Measurements from ENCODE around the gene ADAMTS8. TPM values are rescaled to one million over a fixed set of nuclear protein-coding genes. Genes with fewer than 3 reads are reported as not detected.

Gene ADAMTS8
- total and polyA plus RNA-seq, 9 of the 15 experiments (the other 6 are each of a cell fraction or from before 2014, with no cell fraction given): not detected

DNA sequence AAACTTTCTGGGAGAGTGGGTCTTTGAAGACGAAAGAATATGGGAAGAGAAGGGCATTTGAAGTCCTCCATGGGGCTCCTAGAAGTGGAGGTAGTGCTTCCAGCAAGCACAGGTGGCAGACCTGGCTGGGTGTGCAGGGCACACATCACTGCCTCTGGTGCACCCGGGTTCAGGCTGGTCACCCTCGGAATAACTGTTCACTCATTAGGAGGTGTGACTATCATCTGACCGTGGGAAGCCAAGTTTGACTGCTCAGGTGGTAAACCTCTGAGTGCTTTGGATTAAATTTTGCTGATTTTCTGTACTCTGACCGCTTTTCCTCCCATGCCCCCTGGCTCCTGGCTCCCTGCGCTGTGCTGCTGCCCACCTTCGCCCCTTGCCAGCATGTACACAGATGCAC, 31.1 kb upstream of the ADAMTS8 start:
- no peak for TF ChIP-seq ZNF354B (CRISPR knock-in tag; IDR thresholded peaks at IDR 0.05)
- TF ChIP-seq BDP1 (IDR thresholded peaks at IDR 0.05; ENCODE audit: insufficient read depth, insufficient read length): no peak
- no peak for TF ChIP-seq FOXK2 (conservative IDR thresholded peaks at IDR 0.05 in 1 of 2, IDR thresholded peaks at IDR 0.05 in 1 of 2; ENCODE audit: low read depth in 2 of 2)
- TF ChIP-seq CHD2 (IDR thresholded peaks at IDR 0.05; ENCODE audit: low read depth, low read length): no peak
- TF ChIP-seq ZFP1 (CRISPR knock-in tag; IDR thresholded peaks at IDR 0.05): no peak
- TF ChIP-seq RBM39 (optimal IDR thresholded peaks at IDR 0.05; ENCODE audit: low read depth, low read length): no peak
- TF ChIP-seq, protein P1, sequence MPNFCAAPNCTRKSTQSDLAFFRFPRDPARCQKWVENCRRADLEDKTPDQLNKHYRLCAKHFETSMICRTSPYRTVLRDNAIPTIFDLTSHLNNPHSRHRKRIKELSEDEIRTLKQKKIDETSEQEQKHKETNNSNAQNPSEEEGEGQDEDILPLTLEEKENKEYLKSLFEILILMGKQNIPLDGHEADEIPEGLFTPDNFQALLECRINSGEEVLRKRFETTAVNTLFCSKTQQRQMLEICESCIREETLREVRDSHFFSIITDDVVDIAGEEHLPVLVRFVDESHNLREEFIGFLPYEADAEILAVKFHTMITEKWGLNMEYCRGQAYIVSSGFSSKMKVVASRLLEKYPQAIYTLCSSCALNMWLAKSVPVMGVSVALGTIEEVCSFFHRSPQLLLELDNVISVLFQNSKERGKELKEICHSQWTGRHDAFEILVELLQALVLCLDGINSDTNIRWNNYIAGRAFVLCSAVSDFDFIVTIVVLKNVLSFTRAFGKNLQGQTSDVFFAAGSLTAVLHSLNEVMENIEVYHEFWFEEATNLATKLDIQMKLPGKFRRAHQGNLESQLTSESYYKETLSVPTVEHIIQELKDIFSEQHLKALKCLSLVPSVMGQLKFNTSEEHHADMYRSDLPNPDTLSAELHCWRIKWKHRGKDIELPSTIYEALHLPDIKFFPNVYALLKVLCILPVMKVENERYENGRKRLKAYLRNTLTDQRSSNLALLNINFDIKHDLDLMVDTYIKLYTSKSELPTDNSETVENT (CRISPR knock-in tag; IDR thresholded peaks at IDR 0.05): no peak
- TF ChIP-seq, protein P2, sequence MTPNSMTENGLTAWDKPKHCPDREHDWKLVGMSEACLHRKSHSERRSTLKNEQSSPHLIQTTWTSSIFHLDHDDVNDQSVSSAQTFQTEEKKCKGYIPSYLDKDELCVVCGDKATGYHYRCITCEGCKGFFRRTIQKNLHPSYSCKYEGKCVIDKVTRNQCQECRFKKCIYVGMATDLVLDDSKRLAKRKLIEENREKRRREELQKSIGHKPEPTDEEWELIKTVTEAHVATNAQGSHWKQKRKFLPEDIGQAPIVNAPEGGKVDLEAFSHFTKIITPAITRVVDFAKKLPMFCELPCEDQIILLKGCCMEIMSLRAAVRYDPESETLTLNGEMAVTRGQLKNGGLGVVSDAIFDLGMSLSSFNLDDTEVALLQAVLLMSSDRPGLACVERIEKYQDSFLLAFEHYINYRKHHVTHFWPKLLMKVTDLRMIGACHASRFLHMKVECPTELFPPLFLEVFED (CRISPR knock-in tag; conservative IDR thresholded peaks at IDR 0.05): no peak
- TF ChIP-seq CAMTA2 (CRISPR knock-in tag; conservative IDR thresholded peaks at IDR 0.05): no peak
- no peak for TF ChIP-seq RFX5 (IDR thresholded peaks at IDR 0.05; ENCODE audit: low read depth, low read length)
- TF ChIP-seq SAFB2 (IDR thresholded peaks at IDR 0.05; ENCODE audit: borderline replicate concordance, low read depth, low read length, severe bottlenecking): no peak
- TF ChIP-seq FOXA1 (IDR thresholded peaks at IDR 0.05; ENCODE audit: borderline replicate concordance): no peak
- TF ChIP-seq, protein P3, sequence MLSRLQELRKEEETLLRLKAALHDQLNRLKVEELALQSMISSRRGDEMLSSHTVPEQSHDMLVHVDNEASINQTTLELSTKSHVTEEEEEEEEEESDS (CRISPR knock-in tag; IDR thresholded peaks at IDR 0.05): no peak
- no peak for TF ChIP-seq NFYB (IDR thresholded peaks at IDR 0.05; ENCODE audit: extremely low read depth, insufficient read length)
- no peak for TF ChIP-seq HNRNPK (IDR thresholded peaks at IDR 0.05; ENCODE audit: low read depth, low read length, poor library complexity, severe bottlenecking)
- no peak for TF ChIP-seq POLR2AphosphoS5 (IDR thresholded peaks at IDR 0.05; ENCODE audit: control insufficient read depth, insufficient read depth, low read depth, low read length)
- TF ChIP-seq, protein P4, sequence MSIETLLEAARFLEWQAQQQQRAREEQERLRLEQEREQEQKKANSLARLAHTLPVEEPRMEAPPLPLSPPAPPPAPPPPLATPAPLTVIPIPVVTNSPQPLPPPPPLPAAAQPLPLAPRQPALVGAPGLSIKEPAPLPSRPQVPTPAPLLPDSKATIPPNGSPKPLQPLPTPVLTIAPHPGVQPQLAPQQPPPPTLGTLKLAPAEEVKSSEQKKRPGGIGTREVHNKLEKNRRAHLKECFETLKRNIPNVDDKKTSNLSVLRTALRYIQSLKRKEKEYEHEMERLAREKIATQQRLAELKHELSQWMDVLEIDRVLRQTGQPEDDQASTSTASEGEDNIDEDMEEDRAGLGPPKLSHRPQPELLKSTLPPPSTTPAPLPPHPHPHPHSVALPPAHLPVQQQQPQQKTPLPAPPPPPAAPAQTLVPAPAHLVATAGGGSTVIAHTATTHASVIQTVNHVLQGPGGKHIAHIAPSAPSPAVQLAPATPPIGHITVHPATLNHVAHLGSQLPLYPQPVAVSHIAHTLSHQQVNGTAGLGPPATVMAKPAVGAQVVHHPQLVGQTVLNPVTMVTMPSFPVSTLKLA (conservative IDR thresholded peaks at IDR 0.05): no peak
- TF ChIP-seq TSC22D4 (tag; IDR thresholded peaks at IDR 0.05): no peak
- TF ChIP-seq STAG1 (CRISPR knock-in tag; IDR thresholded peaks at IDR 0.05; ENCODE audit: borderline replicate concordance): no peak
- no TSS peak for BruUV-seq (replicated peaks)

More for the DNA sequence above, 31.1 kb upstream of the ADAMTS8 start:
- Histone ChIP-seq H3K27me3 (ENCODE audit: control insufficient read depth in 2 of 2, insufficient read depth in 2 of 2, low read length in 2 of 2) (peaks cover 25 to 81% of the 10 kb centered on the region in 2 experiments; a peak in 4 of 5 replicates), H3K36me3 (ENCODE audit: control insufficient read depth, insufficient read depth, low read length) (no peaks in the 10 kb centered on the region), H3K4me3 (no peak overlapping the region), H3K9ac (ENCODE audit: insufficient read depth in 1 of 2, low read depth in 2 of 2, low read length in 2 of 2) (no peak overlapping the region), H3K79me2 (ENCODE audit: control insufficient read depth, insufficient read depth, low read length) (no peaks in the 10 kb centered on the region), H3K4me2 (ENCODE audit: insufficient read depth, low read length) (no peak overlapping the region), H4K20me1 (replicated peaks; ENCODE audit: control insufficient read depth, insufficient read depth, low read length) (no peaks in the 10 kb centered on the region), H2AFZ (ENCODE audit: low read depth, low read length) (no peak overlapping the region), H3K9me1 (ENCODE audit: control insufficient read depth, insufficient read depth, low read length) (no peaks in the 10 kb centered on the region), H3K4me1 (replicated peaks in 1 of 2; ENCODE audit: control insufficient read depth in 2 of 2, insufficient read depth in 2 of 2, low read length in 2 of 2) (no peaks in the 10 kb centered on the region), H3K9me3 (replicated peaks; ENCODE audit: control insufficient read depth, insufficient read depth, low read depth, low read length) (no peaks in the 10 kb centered on the region), H3K27ac (ENCODE audit: extremely low read depth, low read depth, low read length) (no peak overlapping the region)
- FAIRE-seq (no peak), DNase-seq (ENCODE audit: extremely low read depth in 1 of 4, low spot score in 3 of 4) (no peak), ATAC-seq (no peak)
- ChIA-PET CTCF (ENCODE audit: low intra/inter-chr PET ratio) (no interaction called here), POLR2A (no interaction called here)
- intact Hi-C loops (cut with micrococcal nuclease): no loop called here
- 1% methylated on average over 6 of the region's 7 CpGs for WGBS (ENCODE audit: insufficient coverage, low coverage, missing lambda C conversion rate)
- in situ Hi-C loops (cut with MboI): no loop called here
